GM19467 (cell line): ENCODE data around the gene SYNPR.

Source experiments
- ATAC-seq: cut with Tn5 transposase; IDR thresholded peaks from one replicate; pipeline ENCODE4 v1.9.1; 2021; ENCODE audit warnings: mild to moderate bottlenecking, moderate library complexity; ENCODE audit not compliant: unreplicated experiment

SYNPR gene

GRCh38 chr3:63462732-63463131, 184.6 kb downstream of the SYNPR start:
- ATAC-seq = no peak

- ATAC-seq = no peak
Measured at GRCh38 chr3:63467392-63467791, 189.3 kb downstream of the SYNPR start.

- ATAC-seq = no peak
Measured at GRCh38 chr3:63470745-63471144, 192.6 kb downstream of the SYNPR start.

GRCh38 chr3:63471781-63472180, 193.7 kb downstream of the SYNPR start:
- no peak for ATAC-seq

- no peak for ATAC-seq
Measured at GRCh38 chr3:63473641-63474166, 195.6 kb downstream of the SYNPR start.

DNA sequence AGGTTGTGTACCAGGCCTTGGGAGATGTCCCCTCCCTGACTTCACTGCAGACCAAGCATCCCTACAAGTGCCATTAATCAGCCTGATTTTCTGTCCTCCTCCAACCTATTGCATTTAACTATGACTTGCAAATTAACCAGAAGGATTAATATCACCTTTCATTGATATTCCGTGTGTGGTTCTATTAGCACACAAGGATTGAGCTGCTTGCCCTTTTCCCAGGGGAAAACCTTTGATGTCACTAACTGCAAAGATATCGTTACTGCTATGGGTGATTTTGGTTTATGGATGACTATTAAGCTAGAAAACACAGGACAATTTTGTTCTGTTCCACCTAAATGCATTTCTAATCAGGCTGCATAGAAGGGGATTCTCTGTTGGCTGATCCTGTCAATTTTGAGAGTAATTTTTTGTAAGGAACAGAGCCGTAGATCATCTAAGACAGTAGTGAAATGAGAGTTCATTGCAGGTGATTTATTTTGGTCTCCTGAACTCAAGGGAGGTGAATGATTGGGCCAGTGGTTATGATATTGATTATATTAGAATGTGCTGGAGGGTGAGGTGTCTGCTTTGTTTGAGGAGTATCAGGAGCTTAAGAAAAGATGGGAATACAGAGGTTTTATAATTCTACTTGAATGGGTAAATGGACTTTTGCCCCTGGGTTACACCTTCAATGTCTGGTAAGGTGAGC, 196.9 kb downstream of the SYNPR start:
- ATAC-seq = no peak

GRCh38 chr3:63477494-63478129, 199.5 kb downstream of the SYNPR start:
- ATAC-seq = no peak

- no peak for ATAC-seq
Measured at GRCh38 chr3:63478990-63479660, 201.0 kb downstream of the SYNPR start.

GRCh38 chr3:63479661-63480035, 201.5 kb downstream of the SYNPR start:
- ATAC-seq = no peak

- no peak for ATAC-seq
Measured at GRCh38 chr3:63481627-63482026, 203.5 kb downstream of the SYNPR start.

DNA sequence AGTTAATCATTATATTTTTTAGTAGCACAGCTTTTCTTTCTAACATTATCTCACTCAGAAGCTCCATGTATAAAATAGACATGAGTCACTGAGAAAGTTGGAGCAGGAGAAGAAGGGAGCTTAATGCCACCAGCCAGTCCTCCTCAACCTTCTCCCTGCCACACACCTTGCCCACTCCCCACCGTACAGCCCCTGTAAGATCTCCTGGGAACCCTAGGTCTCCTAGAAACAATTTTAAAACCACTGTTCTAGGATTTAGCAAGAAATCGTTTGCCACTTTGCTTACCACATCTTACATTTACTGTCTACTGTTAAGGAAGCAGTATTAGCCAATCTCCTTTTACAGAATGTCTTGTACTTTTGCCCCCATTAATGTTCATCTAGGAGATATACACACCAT, 204.2 kb downstream of the SYNPR start:
- no peak for ATAC-seq

DNA sequence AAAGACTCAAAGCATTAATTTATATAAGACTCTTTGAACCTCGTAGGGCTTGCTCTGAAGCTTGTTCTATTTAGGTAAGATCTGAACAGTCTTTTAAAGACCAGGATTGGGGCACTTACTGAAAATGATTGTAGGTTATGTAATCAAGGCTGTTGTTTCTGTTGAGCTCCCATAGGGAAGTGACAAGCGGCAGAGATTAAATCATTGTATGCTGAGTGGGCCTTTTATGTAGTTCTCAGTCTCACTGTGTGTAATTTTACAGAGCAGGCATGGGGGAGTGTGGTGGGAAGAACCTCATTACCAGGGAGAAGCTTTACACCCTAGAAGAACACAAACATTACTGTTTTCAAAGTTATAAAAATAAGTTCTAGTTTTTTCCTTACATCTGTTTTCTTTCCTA, 214.4 kb downstream of the SYNPR start:
- ATAC-seq = no peak

DNA sequence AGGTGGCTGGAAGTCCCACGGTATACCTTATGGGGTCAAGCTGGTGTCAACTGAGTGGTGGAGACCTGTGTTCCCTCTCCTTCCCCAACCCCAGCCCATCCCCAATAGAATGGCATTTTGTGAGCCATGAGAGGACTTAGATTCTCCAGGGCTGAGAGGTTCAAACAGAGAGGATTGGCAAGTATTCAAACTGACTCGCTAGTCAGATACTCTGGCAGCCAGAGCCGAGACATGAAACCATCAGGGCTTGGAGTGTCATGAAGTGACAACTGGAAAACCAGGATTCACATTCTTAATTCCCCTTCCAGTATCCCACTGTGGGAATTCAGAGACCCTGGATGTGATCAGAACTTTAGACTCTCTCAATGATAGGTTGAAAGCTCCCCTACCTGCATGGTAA, 215.0 kb downstream of the SYNPR start:
- no peak for ATAC-seq

- no peak for ATAC-seq
Measured at GRCh38 chr3:63494646-63495045, 216.5 kb downstream of the SYNPR start.

- no peak for ATAC-seq
Measured at GRCh38 chr3:63497641-63498040, 219.5 kb downstream of the SYNPR start.

- no peak for ATAC-seq
Measured at GRCh38 chr3:63500196-63500595, 222.1 kb downstream of the SYNPR start.

DNA sequence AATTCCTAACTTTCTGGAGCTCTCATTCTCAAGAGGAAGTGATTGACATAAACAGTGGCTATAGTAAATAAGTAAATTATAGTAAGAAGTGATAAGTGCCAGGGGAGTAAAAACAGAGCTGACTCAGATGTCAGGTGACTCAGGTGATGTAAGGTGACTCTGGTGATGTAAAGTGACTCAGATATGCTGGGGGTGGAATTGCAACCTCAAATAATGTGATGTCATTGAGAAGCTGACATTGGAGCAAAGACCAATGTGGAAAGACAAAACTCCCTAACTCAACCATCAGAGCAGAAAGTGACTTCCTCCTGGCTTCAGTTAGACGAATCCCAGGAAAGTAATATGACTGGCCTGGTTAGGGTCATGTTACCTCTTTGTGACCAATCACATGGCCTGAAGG, 230.2 kb downstream of the SYNPR start:
- no peak for ATAC-seq

DNA sequence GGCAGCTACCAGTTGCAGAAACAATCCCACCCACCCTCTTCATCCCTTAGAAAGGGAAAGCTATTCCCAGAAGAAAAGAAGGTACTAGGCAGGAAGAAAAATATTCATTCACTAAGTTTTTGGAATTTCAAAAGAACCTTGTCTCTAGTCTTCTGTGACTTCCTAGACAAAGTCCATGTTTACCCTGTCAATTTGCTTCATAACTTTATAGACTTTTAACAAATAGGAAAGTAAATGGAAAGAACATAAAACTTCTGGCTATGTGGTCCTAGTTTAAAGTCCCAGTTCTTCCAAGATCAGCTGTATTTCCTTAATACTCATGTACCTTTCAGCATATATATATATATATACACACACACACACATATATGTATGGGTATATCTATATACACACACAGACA, 230.7 kb downstream of the SYNPR start:
- no peak for ATAC-seq

- ATAC-seq = no peak
Measured at GRCh38 chr3:63513791-63514190, 235.7 kb downstream of the SYNPR start.

DNA sequence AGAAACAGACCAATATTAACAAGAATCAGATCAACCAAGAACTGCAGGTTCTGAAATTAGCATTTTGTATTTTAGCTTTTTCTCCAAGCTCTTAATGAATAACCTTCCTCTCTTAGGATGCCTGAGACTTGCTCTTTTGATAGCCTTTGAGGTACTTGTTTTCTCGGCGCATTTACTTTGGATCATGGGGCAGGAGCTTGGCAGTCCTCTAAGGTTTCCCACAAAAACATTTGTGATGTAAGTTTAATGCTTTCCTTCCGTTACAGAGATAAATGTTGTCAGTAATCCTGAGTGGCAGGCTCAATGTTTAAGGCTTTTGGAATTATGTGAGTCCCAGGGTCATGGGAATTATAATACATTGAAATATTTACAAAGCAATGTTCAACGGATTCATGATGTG, 236.6 kb downstream of the SYNPR start:
- no peak for ATAC-seq

GRCh38 chr3:63519426-63519825, 241.3 kb downstream of the SYNPR start:
- ATAC-seq = no peak

- no peak for ATAC-seq
Measured at GRCh38 chr3:63521657-63522056, 243.5 kb downstream of the SYNPR start.
